Measurements from ENCODE around the gene MAML1. TPM values are rescaled to one million over a fixed set of nuclear protein-coding genes. Genes with fewer than 3 reads are reported as not detected.
"Not testable (repeated sequence)": the region's sequence is repeated elsewhere in the genome, so short reads cannot be mapped to it uniquely, and the experiment has no call there.

The MAML1 gene
- total RNA-seq, 1 experiment from 2014 or later: 42.2 TPM

DNA sequence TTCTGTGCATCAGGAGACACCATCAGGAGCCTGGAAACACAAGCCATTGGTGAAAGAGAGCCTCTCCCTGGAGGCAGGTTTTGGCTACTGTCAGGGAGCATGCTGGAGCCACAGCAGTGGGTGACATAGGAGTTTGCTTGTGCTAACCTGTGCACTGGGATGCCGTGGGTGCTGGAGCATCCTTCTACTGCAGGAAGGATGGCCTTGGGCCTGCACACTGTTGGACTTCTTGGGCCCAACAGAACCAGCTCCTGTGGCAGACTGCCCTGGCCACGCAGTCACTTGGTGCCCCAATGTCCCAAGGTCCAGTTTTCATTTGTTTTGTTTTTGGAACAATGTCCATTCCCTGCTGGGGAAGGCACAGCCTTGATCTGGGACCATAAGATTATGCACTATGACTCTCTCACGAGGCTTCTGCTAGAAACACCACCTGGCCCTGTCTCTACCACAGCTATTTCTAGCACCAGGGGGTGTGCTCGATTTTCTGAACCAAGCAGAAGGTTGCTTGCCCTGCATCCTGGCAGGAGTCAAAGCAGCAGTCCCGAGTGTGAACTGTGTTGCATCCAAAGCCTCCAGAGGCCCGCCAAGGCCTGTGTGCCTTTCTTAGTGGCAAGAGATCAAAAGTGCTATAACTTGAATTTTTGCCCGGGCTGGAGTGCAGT is 55.7 kb downstream of the MAML1 start:
- CTCF ChIA-PET: interaction anchor here (1.2 kb wide), 1 partner anchor 25 kb away, joined by 5 read pairs; no protein-coding TSS in a partner anchor
- Mint-ChIP-seq H3K4me1 (peaks cover 4% of the 10 kb centered on the region), H3K4me3 (no peak overlapping the region), H3K27ac (no peak overlapping the region), H3K9me3 (peaks cover 9% of the 10 kb centered on the region), H3K27me3 (ENCODE audit: low read depth) (peaks cover 2% of the 10 kb centered on the region; the same call in 1 of the 2 replicates), H3K36me3 (peaks cover 5% of the 10 kb centered on the region)
- POLR2A ChIA-PET: no interaction called here
- TF ChIP-seq, protein P1, sequence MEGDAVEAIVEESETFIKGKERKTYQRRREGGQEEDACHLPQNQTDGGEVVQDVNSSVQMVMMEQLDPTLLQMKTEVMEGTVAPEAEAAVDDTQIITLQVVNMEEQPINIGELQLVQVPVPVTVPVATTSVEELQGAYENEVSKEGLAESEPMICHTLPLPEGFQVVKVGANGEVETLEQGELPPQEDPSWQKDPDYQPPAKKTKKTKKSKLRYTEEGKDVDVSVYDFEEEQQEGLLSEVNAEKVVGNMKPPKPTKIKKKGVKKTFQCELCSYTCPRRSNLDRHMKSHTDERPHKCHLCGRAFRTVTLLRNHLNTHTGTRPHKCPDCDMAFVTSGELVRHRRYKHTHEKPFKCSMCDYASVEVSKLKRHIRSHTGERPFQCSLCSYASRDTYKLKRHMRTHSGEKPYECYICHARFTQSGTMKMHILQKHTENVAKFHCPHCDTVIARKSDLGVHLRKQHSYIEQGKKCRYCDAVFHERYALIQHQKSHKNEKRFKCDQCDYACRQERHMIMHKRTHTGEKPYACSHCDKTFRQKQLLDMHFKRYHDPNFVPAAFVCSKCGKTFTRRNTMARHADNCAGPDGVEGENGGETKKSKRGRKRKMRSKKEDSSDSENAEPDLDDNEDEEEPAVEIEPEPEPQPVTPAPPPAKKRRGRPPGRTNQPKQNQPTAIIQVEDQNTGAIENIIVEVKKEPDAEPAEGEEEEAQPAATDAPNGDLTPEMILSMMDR (IDR thresholded peaks at IDR 0.05): no peak
- TF ChIP-seq, protein P2, sequence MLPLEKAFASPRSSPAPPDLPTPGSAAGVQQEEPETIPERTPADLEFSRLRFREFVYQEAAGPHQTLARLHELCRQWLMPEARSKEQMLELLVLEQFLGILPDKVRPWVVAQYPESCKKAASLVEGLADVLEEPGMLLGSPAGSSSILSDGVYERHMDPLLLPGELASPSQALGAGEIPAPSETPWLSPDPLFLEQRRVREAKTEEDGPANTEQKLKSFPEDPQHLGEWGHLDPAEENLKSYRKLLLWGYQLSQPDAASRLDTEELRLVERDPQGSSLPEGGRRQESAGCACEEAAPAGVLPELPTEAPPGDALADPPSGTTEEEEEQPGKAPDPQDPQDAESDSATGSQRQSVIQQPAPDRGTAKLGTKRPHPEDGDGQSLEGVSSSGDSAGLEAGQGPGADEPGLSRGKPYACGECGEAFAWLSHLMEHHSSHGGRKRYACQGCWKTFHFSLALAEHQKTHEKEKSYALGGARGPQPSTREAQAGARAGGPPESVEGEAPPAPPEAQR (CRISPR knock-in tag; IDR thresholded peaks at IDR 0.05): no peak
- TF ChIP-seq, protein P3, sequence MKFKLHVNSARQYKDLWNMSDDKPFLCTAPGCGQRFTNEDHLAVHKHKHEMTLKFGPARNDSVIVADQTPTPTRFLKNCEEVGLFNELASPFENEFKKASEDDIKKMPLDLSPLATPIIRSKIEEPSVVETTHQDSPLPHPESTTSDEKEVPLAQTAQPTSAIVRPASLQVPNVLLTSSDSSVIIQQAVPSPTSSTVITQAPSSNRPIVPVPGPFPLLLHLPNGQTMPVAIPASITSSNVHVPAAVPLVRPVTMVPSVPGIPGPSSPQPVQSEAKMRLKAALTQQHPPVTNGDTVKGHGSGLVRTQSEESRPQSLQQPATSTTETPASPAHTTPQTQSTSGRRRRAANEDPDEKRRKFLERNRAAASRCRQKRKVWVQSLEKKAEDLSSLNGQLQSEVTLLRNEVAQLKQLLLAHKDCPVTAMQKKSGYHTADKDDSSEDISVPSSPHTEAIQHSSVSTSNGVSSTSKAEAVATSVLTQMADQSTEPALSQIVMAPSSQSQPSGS (CRISPR knock-in tag; IDR thresholded peaks at IDR 0.05; ENCODE audit: borderline replicate concordance, low read depth): no peak
- TF ChIP-seq SOX15 (CRISPR knock-in tag; IDR thresholded peaks at IDR 0.05): no peak
- no peak for TF ChIP-seq NFE2L1 (CRISPR knock-in tag; IDR thresholded peaks at IDR 0.05)
- TF ChIP-seq, protein P4, sequence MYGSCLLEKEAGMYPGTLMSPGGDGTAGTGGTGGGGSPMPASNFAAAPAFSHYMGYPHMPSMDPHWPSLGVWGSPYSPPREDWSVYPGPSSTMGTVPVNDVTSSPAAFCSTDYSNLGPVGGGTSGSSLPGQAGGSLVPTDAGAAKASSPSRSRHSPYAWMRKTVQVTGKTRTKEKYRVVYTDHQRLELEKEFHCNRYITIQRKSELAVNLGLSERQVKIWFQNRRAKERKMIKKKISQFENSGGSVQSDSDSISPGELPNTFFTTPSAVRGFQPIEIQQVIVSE (CRISPR knock-in tag; IDR thresholded peaks at IDR 0.05; ENCODE audit: borderline replicate concordance): no peak
- TF ChIP-seq, protein P5, sequence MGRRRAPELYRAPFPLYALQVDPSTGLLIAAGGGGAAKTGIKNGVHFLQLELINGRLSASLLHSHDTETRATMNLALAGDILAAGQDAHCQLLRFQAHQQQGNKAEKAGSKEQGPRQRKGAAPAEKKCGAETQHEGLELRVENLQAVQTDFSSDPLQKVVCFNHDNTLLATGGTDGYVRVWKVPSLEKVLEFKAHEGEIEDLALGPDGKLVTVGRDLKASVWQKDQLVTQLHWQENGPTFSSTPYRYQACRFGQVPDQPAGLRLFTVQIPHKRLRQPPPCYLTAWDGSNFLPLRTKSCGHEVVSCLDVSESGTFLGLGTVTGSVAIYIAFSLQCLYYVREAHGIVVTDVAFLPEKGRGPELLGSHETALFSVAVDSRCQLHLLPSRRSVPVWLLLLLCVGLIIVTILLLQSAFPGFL (CRISPR knock-in tag; IDR thresholded peaks at IDR 0.05; ENCODE audit: borderline replicate concordance): no peak
- no peak for TF ChIP-seq TEAD4 (CRISPR knock-in tag; IDR thresholded peaks at IDR 0.05)
- no peak for TF ChIP-seq GTF2I (CRISPR knock-in tag; conservative IDR thresholded peaks at IDR 0.05)
- TF ChIP-seq, protein P6, sequence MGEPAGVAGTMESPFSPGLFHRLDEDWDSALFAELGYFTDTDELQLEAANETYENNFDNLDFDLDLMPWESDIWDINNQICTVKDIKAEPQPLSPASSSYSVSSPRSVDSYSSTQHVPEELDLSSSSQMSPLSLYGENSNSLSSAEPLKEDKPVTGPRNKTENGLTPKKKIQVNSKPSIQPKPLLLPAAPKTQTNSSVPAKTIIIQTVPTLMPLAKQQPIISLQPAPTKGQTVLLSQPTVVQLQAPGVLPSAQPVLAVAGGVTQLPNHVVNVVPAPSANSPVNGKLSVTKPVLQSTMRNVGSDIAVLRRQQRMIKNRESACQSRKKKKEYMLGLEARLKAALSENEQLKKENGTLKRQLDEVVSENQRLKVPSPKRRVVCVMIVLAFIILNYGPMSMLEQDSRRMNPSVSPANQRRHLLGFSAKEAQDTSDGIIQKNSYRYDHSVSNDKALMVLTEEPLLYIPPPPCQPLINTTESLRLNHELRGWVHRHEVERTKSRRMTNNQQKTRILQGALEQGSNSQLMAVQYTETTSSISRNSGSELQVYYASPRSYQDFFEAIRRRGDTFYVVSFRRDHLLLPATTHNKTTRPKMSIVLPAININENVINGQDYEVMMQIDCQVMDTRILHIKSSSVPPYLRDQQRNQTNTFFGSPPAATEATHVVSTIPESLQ (CRISPR knock-in tag; IDR thresholded peaks at IDR 0.05): no peak
- no peak for TF ChIP-seq OVOL2 (CRISPR knock-in tag; IDR thresholded peaks at IDR 0.05; ENCODE audit: borderline replicate concordance)
- ATAC-seq (no peak), DNase-seq (ENCODE audit: low spot score) (no peak)

DNA sequence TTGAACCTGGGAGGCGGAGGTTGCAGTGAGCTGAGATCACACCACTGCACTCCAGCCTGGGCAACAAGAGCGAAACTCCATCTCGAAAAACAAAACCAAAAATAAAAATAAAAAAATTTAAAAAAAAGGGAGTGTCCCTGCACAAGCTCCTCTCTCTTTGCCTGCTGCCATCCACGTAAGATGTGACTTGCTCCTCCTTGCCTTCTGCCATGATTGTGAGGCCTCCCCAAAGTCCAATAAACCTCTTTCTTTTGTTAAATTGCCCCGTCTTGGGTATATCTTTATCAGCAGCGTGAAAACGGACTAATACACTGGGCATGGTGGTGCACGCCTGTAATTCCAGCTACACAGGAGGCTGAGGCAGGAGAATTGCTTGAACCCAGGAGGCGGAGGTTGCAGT is 56.7 kb downstream of the MAML1 start:
- CTCF ChIA-PET: interaction anchor here (1.0 to 1.7 kb wide), 2 partner anchors 12 to 26 kb away, joined by 3 to 4 read pairs; no protein-coding TSS in a partner anchor
- H3K36me3 Mint-ChIP-seq; H3K4me1 Mint-ChIP-seq; H3K9me3 Mint-ChIP-seq; DNase-seq (ENCODE audit: low spot score); ATAC-seq; H3K4me3 Mint-ChIP-seq; H3K27me3 Mint-ChIP-seq (ENCODE audit: low read depth); POLR2A ChIA-PET; H3K27ac Mint-ChIP-seq: not testable (repeated sequence)

Measured in WTC11 (cell line).